Ovary (tissue), 9 donors: Measurements from ENCODE around the gene TSPAN5. TPM values are rescaled to one million over a fixed set of nuclear protein-coding genes. Genes with fewer than 3 reads are reported as not detected.
"Not testable (repeated sequence)": the region's sequence is repeated elsewhere in the genome, so short reads cannot be mapped to it uniquely, and the experiment has no call there.

Experiments
- DNase-seq, 5 donors: peaks; one replicate each; pipeline ENCODE4 v3.0.0-alpha.2; 2019 to 2020
- H3K27ac ChIP-seq, 2 donors: fragments of 200-600 bp; one replicate each; pipeline versions ENCODE4 v1.5.1 to v1.8.0; 2019 to 2022
- H3K27me3 ChIP-seq: fragments of 200-600 bp; one replicate; pipeline ENCODE4 v1.8.0; 2022
- H3K36me3 ChIP-seq: fragments of 200-600 bp; sonication (generic); one replicate; pipeline ENCODE4 v1.5.1; 2019
- H3K4me1 ChIP-seq: one replicate; pipeline ENCODE4 v1.8.1; 2013; ENCODE audit warnings: mild to moderate bottlenecking, moderate library complexity; ENCODE audit not compliant: insufficient read depth
- H3K4me3 ChIP-seq: fragments of 200-600 bp; sonication (generic); one replicate; pipeline ENCODE4 v1.5.1; 2017
- H3K9me3 ChIP-seq, 2 donors: fragments of 200-600 bp in 1 of 2; sonication (generic) in 1 of 2; one replicate each; pipeline versions ENCODE4 v1.5.1 to v1.8.1; 2013 to 2019; ENCODE audit warnings: mild to moderate bottlenecking in 1 of 2, moderate library complexity in 1 of 2
- EP300 ChIP-seq: sonication (generic); formaldehyde crosslinking; IDR thresholded peaks from one replicate; pipeline ENCODE4 v1.6.1; 2017; ENCODE audit warnings: antibody characterized with exemption
- POLR2A ChIP-seq: fragments of 450-650 bp; IDR thresholded peaks from one replicate; pipeline ENCODE4 v1.6.1; 2017; ENCODE audit warnings: antibody characterized with exemption, mild to moderate bottlenecking, moderate library complexity
- WGBS, 3 donors: extraction: QIAGEN DNeasy Blood & Tissue Kit in 1 of 3; methylation state at CpG; one replicate each; pipeline versions ENCODE4 v1.1.5 to v1.1.7; 2013 to 2017; 5-methylcytosine and 5-hydroxymethylcytosine counted together
- intact Hi-C, 4 donors: fragments of 100-400 bp; cut with DNase I; formaldehyde crosslinking; loops; one replicate each; pipeline versions ENCODE4 v1.11.0 to v1.15.1; 2022 to 2023
- polyA plus RNA-seq, 2 donors: library from polyadenylated mRNA; stranded (reverse); fragments of 200-250 nt in 1 of 2; fragments of 350-450 nt in 1 of 2; fragmentation: Illumina TruSeq in 1 of 2; extraction: RNeasy Lipid Tissue Mini Kit (QIAGEN cat#74804) in 1 of 2; gene quantifications; one replicate each; pipeline ENCODE4 v1.2.3, GENCODE V29; 2013 to 2014
- total RNA-seq, 7 donors: library from RNA; depleted of rRNA in 2 of 7; stranded (reverse); fragments of >200 nt in 2 of 7; fragmentation: NEBNext Ultra II Directional in 3 of 7; extraction: Animal tissue kit (Norgen Biotek cat#: 25700) in 3 of 7; gene quantifications; one replicate each; pipeline versions ENCODE4 v1.1.0 to v1.2.4, GENCODE V29; 2016 to 2023
- TF ChIP-seq, protein P1 (sequence below), 3 donors: fragments of 450-650 bp in 2 of 3; fragments of 200-600 bp in 1 of 3; IDR thresholded peaks; one replicate each; pipeline versions ENCODE4 v1.5.1 to v1.8.0; 2016 to 2022; ENCODE audit warnings: antibody characterized with exemption in 3 of 3, mild to moderate bottlenecking in 1 of 3
- donor health status: DM: no; HTN: no; CAD: no; lungs with moderate emphysema.
- donor health status: DM: no; HTN: no; CAD: no.
- donor health status: Bipolar disorder and iron deficiency.
- donor health status: DM: yes; HTN: yes; CAD: no.
- donor health status: DM: no; HTN: no; CAD: no.
- donor health status: DM: yes; HTN: yes; CAD: no.

The TSPAN5 gene
- total and polyA plus RNA-seq, 9 donors, result 34.0 to 69.5 (median 48.2) TPM

GRCh38 chr4:98481167-98481566, 177.2 kb downstream of the TSPAN5 start:
- H3K36me3 ChIP-seq, result no peaks in the 10 kb centered on the region
- H3K4me1 ChIP-seq, result peaks cover 6% of the 10 kb centered on the region
- no peaks in the 10 kb centered on the region for H3K27me3 ChIP-seq
- 44 to 48% (median 47%) methylated on average over 3 of the region's 3 CpGs for WGBS, 3 donors
- intact Hi-C loops, result no loop called here
- no peak overlapping the region for H3K27ac ChIP-seq
- no peaks in the 10 kb centered on the region for H3K9me3 ChIP-seq
- TF ChIP-seq EP300 (no peak), POLR2A (no peak)
- TF ChIP-seq, protein P1, sequence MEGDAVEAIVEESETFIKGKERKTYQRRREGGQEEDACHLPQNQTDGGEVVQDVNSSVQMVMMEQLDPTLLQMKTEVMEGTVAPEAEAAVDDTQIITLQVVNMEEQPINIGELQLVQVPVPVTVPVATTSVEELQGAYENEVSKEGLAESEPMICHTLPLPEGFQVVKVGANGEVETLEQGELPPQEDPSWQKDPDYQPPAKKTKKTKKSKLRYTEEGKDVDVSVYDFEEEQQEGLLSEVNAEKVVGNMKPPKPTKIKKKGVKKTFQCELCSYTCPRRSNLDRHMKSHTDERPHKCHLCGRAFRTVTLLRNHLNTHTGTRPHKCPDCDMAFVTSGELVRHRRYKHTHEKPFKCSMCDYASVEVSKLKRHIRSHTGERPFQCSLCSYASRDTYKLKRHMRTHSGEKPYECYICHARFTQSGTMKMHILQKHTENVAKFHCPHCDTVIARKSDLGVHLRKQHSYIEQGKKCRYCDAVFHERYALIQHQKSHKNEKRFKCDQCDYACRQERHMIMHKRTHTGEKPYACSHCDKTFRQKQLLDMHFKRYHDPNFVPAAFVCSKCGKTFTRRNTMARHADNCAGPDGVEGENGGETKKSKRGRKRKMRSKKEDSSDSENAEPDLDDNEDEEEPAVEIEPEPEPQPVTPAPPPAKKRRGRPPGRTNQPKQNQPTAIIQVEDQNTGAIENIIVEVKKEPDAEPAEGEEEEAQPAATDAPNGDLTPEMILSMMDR (IDR thresholded peaks at IDR 0.05), result no peak
- H3K4me3 ChIP-seq, result no peak overlapping the region
- no peak for DNase-seq

DNA sequence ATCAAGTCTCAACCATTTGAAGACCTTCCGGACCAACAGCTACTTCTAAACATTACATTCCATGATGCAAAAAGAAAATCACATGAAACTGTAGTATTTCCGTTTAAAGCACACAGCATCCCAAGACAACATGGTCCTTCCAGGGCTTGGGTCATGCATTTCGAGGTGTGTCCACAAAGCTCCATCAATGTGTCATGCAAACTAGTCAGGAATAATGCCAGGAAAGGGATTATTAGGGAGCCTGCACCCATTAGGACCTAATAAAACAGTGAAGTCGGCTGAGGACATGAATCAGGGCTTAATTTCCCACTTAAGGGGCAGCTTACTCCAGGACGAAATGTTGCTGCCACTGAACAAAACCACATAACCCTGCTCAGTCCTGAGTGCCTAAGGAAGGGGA, 177.9 kb downstream of the TSPAN5 start:
- 86 to 91% (median 89%) methylated on average over 5 of the region's 5 CpGs for WGBS, 3 donors
- TF ChIP-seq, protein P1 (IDR thresholded peaks at IDR 0.05), result no peak
- TF ChIP-seq EP300 (no peak), POLR2A (no peak)
- Histone ChIP-seq H3K4me1 (peaks cover 6% of the 10 kb centered on the region), H3K9me3 (no peaks in the 10 kb centered on the region), H3K27me3 (no peaks in the 10 kb centered on the region), H3K36me3 (no peaks in the 10 kb centered on the region), H3K4me3 (no peak overlapping the region), H3K27ac (no peak overlapping the region)
- intact Hi-C loops, result no loop called here
- DNase-seq, result no peak

- not testable (repeated sequence) for H3K36me3 ChIP-seq, H3K27ac ChIP-seq, H3K4me1 ChIP-seq, H3K9me3 ChIP-seq, DNase-seq, H3K4me3 ChIP-seq, H3K27me3 ChIP-seq
- WGBS, 3 donors, result 79 to 89% (median 87%) methylated on average over 2 of the region's 2 CpGs
- intact Hi-C loops, result loop anchor here in 1 of 4 donors (10.0 kb wide), 1 partner anchor 85 kb away; no protein-coding TSS in a partner anchor
Measured at GRCh38 chr4:98479590-98479989, 178.8 kb downstream of the TSPAN5 start.

- WGBS, 3 donors, result 94% methylated on average over 9 of the region's 9 CpGs
- intact Hi-C loops, result loop anchor here in 1 of 4 donors (10.0 kb wide), 1 partner anchor 88 kb away; no protein-coding TSS in a partner anchor
- DNase-seq, result no peak
Measured at GRCh38 chr4:98476891-98477290, 181.5 kb downstream of the TSPAN5 start.

GRCh38 chr4:98474408-98474844, 184.0 kb downstream of the TSPAN5 start:
- H3K27me3 ChIP-seq, result no peaks in the 10 kb centered on the region
- H3K4me1 ChIP-seq, result no peaks in the 10 kb centered on the region
- no peaks in the 10 kb centered on the region for H3K9me3 ChIP-seq
- DNase-seq, result no peak
- TF ChIP-seq EP300 (no peak), POLR2A (no peak)
- TF ChIP-seq, protein P1 (IDR thresholded peaks at IDR 0.05), result no peak
- no peak overlapping the region for H3K4me3 ChIP-seq
- intact Hi-C loops, result loop anchor here in 1 of 4 donors (10.0 kb wide), 1 partner anchor 90 kb away; no protein-coding TSS in a partner anchor
- no peaks in the 10 kb centered on the region for H3K36me3 ChIP-seq
- H3K27ac ChIP-seq, result no peak overlapping the region
- WGBS, 3 donors, result 67 to 85% (median 82%) methylated on average over 3 of the region's 3 CpGs

More at GRCh38 chr4:98476891-98477290, 181.5 kb downstream of the TSPAN5 start:
- no peak for TF ChIP-seq POLR2A
- TF ChIP-seq, protein P1 (IDR thresholded peaks at IDR 0.05), result no peak
- TF ChIP-seq EP300, result no peak
- Histone ChIP-seq H3K36me3 (no peaks in the 10 kb centered on the region), H3K27ac (no peak overlapping the region), H3K4me1 (peaks cover 4% of the 10 kb centered on the region), H3K4me3 (no peak overlapping the region), H3K27me3 (no peaks in the 10 kb centered on the region), H3K9me3 (no peaks in the 10 kb centered on the region)
